CD8-positive, alpha-beta memory T cell (primary cell): Measurements from ENCODE around the gene BACH2. TPM values are rescaled to one million over a fixed set of nuclear protein-coding genes. Genes with fewer than 3 reads are reported as not detected.
A peak's percentile ranks its signal among the peaks of the same experiment; 100 is the strongest.

ENCODE experiments used
- CTCF ChIA-PET: fragments of 350-600 bp; sonication (Branson Sonifier 250); formaldehyde crosslinking; loops from one replicate; lab custom pipeline; 2021; ENCODE audit warnings: antibody characterized with exemption; lab: Charles Lee
- POLR2A ChIA-PET: fragments of 350-600 bp; sonication (Branson Sonifier 250); formaldehyde crosslinking; loops from one replicate; lab custom pipeline; 2021; ENCODE audit warnings: antibody characterized with exemption; lab: Charles Lee
- DNase-seq, 5 donors: peaks; one replicate each; pipeline versions ENCODE4 v3.0.0 to v3.0.0-alpha.2; 2020 to 2022; ENCODE audit warnings: mixed read lengths in 1 of 5
- H3K27ac ChIP-seq: one replicate; pipeline ENCODE4 v1.7.0; 2013; ENCODE audit warnings: low read depth, mild to moderate bottlenecking, low read length, moderate library complexity
- H3K27me3 ChIP-seq: 2 replicates; pipeline ENCODE4 v1.7.0; 2013; ENCODE audit warnings: low read length, mild to moderate bottlenecking; ENCODE audit not compliant: insufficient read depth, poor library complexity, severe bottlenecking
- H3K36me3 ChIP-seq: 2 replicates; pipeline ENCODE4 v1.7.0; 2013; ENCODE audit warnings: mild to moderate bottlenecking, low read length, moderate library complexity; ENCODE audit not compliant: insufficient read depth
- H3K4me1 ChIP-seq: 2 replicates; pipeline ENCODE4 v1.7.0; 2013; ENCODE audit warnings: mild to moderate bottlenecking, low read length, moderate library complexity; ENCODE audit not compliant: insufficient read depth
- H3K4me3 ChIP-seq: 2 replicates; pipeline ENCODE4 v1.7.0; 2013; ENCODE audit warnings: mild to moderate bottlenecking, low read length
- H3K9me3 ChIP-seq: 2 replicates; pipeline ENCODE4 v1.7.0; 2013; ENCODE audit warnings: mild to moderate bottlenecking, low read length
- H3K27ac Mint-ChIP-seq, 8 donors: one replicate each; pipeline ENCODE4 v1.8.0; 2020 to 2021; ENCODE audit warnings: mixed read lengths in 8 of 8, mild to moderate bottlenecking in 6 of 8, inconsistent platforms in 3 of 8, moderate library complexity in 3 of 8
- H3K27me3 Mint-ChIP-seq, 2 donors: one replicate each; pipeline ENCODE4 v1.8.0; 2020 to 2021; ENCODE audit warnings: mixed read lengths in 2 of 2, mild to moderate bottlenecking in 1 of 2, moderate library complexity in 1 of 2
- H3K36me3 Mint-ChIP-seq, 3 donors: one replicate each; pipeline ENCODE4 v1.8.0; 2020 to 2021; ENCODE audit warnings: mixed read lengths in 3 of 3, inconsistent platforms in 1 of 3, mild to moderate bottlenecking in 1 of 3
- H3K4me1 Mint-ChIP-seq, 3 donors: one replicate each; pipeline ENCODE4 v1.8.0; 2020 to 2021; ENCODE audit warnings: mixed read lengths in 3 of 3, inconsistent platforms in 1 of 3, mild to moderate bottlenecking in 1 of 3
- H3K4me3 Mint-ChIP-seq, 7 donors: one replicate each; pipeline ENCODE4 v1.8.0; 2020 to 2021; ENCODE audit warnings: mixed read lengths in 7 of 7, mild to moderate bottlenecking in 6 of 7, moderate library complexity in 4 of 7, inconsistent platforms in 2 of 7
- H3K9me3 Mint-ChIP-seq, 5 donors: one replicate each; pipeline ENCODE4 v1.8.0; 2020 to 2022; ENCODE audit warnings: mixed read lengths in 5 of 5, mild to moderate bottlenecking in 3 of 5, moderate library complexity in 2 of 5, inconsistent platforms in 1 of 5
- polyA plus RNA-seq: library from polyadenylated mRNA; unstranded; fragments of 300-500 nt; fragmentation: Illumina TruSeq; gene quantifications from one replicate; pipeline ENCODE4 v1.2.3, GENCODE V29; 2021
- total RNA-seq, 2 experiments: library from RNA; stranded (reverse); gene quantifications; one replicate each; pipeline ENCODE4 v1.2.3, GENCODE V29; 2021

Gene BACH2
- total and polyA plus RNA-seq, 3 experiments from 2014 or later = 7.4 to 41.8 (median 39.9) TPM

DNA sequence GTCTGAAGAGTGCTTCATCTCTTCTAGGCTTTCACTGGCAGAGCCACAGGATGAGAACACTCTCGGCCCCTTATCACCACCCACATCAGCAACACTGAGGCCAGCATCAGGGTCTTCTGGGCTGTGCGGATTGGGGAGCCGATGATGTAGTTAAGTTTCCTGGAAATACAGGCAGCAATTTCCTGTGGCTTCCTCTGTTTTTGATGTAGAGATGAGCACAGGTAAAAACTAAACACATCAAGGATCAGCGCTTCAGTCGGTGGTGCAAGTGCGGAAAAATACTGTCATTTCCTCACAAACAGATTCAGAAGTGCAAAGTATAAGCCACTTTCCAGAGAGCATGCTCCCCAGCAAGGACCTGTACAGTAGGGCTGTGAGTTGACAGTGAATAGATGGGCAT lies 62.6 kb downstream of the BACH2 start:
- Histone ChIP-seq H3K4me3 (peak overlapping the region; percentile 2), H3K27ac (no peak overlapping the region), H3K27me3 (no peaks in the 10 kb centered on the region), H3K4me1 (peaks cover 97% of the 10 kb centered on the region), H3K9me3 (no peaks in the 10 kb centered on the region), H3K36me3 (no peaks in the 10 kb centered on the region)
- H3K9me3 Mint-ChIP-seq = no peaks in the 10 kb centered on the region
- H3K4me3 Mint-ChIP-seq = peak overlapping the region; percentile 34 to 75 (median 60)
- H3K27ac Mint-ChIP-seq = peak overlapping the region; percentile 63 to 95 (median 94)
- peak; percentile 27 to 92 (median 64) for DNase-seq
- ChIA-PET CTCF (interaction anchor here (1.4 kb wide), 1 partner anchor 51 kb away, joined by 3 read pairs; no protein-coding TSS in a partner anchor), POLR2A (no interaction called here)
- H3K27me3 Mint-ChIP-seq = no peaks in the 10 kb centered on the region
- no peaks in the 10 kb centered on the region for H3K36me3 Mint-ChIP-seq
- H3K4me1 Mint-ChIP-seq = peaks cover 70 to 93% (median 86%) of the 10 kb centered on the region in 3 donors

DNA sequence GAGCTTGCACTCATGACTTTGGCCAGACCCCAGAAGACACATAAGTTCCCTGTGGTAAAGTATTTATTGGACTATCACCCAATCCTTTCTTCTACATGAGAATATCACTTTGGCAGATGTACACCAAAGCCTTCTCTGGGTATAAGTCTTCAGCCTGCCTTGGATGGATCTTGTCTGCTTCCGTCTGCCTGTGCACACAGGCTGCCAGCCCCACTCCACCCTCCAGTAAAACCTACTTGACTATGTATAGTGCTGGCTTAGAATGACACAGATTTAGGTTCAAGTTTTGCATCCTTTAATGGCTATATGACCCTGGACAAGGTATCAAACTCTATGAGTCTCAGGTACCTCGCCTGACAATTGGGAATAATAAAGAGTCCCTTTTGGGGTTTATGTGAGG lies 63.4 kb downstream of the BACH2 start:
- H3K36me3 ChIP-seq = no peaks in the 10 kb centered on the region
- no peaks in the 10 kb centered on the region for H3K27me3 ChIP-seq
- Mint-ChIP-seq H3K27ac (peak overlapping the region; percentile 64 to 95 (median 90)), H3K4me3 (peak overlapping the region in 2 of 7 donors; percentile 17 to 38), H3K27me3 (no peaks in the 10 kb centered on the region), H3K36me3 (no peaks in the 10 kb centered on the region), H3K4me1 (peaks cover 63 to 87% (median 79%) of the 10 kb centered on the region in 3 donors), H3K9me3 (no peaks in the 10 kb centered on the region)
- peak in 1 of 5 donors; percentile 31 for DNase-seq
- H3K27ac ChIP-seq = no peak overlapping the region
- no peaks in the 10 kb centered on the region for H3K9me3 ChIP-seq
- peaks cover 98% of the 10 kb centered on the region for H3K4me1 ChIP-seq
- ChIA-PET CTCF (interaction anchor here (0.9 kb wide), 1 partner anchor 293 kb away, joined by 3 read pairs; no protein-coding TSS in a partner anchor), POLR2A (no interaction called here)
- no peak overlapping the region for H3K4me3 ChIP-seq

DNA sequence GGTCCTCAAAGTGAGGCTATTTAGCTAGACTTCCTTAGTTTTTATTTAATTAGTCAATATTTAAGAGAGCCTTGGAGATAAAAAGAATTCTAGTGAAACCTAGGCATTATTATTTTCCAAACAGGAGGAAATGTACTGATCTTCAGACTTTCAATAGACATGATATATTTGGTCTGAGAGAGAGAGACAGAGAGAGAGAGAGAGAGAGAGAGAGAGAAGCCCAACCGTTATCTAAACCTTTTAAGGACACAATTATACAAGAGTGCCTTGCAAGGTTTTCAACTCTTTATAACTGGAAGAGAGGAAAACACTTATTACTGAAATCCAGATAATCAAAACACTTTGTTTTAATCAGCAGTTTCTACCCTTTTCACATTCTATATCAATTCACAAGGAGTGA lies 64.8 kb downstream of the BACH2 start:
- no peak overlapping the region for H3K4me3 ChIP-seq
- peaks cover 99% of the 10 kb centered on the region for H3K4me1 ChIP-seq
- H3K27ac ChIP-seq = no peak overlapping the region
- no peak for DNase-seq
- Mint-ChIP-seq H3K4me1 (peaks cover 56 to 88% (median 73%) of the 10 kb centered on the region in 3 donors), H3K27ac (peak overlapping the region in 6 of 8 donors; percentile 21 to 94 (median 83)), H3K9me3 (no peaks in the 10 kb centered on the region), H3K27me3 (no peaks in the 10 kb centered on the region), H3K36me3 (peaks cover 0 to 3% (median 0%) of the 10 kb centered on the region in 3 donors), H3K4me3 (no peak overlapping the region)
- no peaks in the 10 kb centered on the region for H3K36me3 ChIP-seq
- CTCF ChIA-PET = no interaction called here
- no peaks in the 10 kb centered on the region for H3K27me3 ChIP-seq
- POLR2A ChIA-PET = no interaction called here
- no peaks in the 10 kb centered on the region for H3K9me3 ChIP-seq

- DNase-seq = no peak
- no peaks in the 10 kb centered on the region for H3K9me3 Mint-ChIP-seq
- no peaks in the 10 kb centered on the region for H3K36me3 ChIP-seq
- peaks cover 52 to 85% (median 70%) of the 10 kb centered on the region in 3 donors for H3K4me1 Mint-ChIP-seq
- H3K9me3 ChIP-seq = no peaks in the 10 kb centered on the region
- peaks cover 0 to 3% (median under 1%) of the 10 kb centered on the region in 3 donors for H3K36me3 Mint-ChIP-seq
- ChIA-PET POLR2A (no interaction called here), CTCF (no interaction called here)
- no peak overlapping the region for H3K27ac ChIP-seq
- H3K4me3 ChIP-seq = no peak overlapping the region
- H3K4me3 Mint-ChIP-seq = no peak overlapping the region
- H3K27me3 Mint-ChIP-seq = no peaks in the 10 kb centered on the region
- peaks cover 99% of the 10 kb centered on the region for H3K4me1 ChIP-seq
- peak overlapping the region in 2 of 8 donors; percentile 12 to 63 for H3K27ac Mint-ChIP-seq
- H3K27me3 ChIP-seq = no peaks in the 10 kb centered on the region
These were observed 65.3 kb downstream of the BACH2 start for GRCh38 chr6:90231308-90231707.

GRCh38 chr6:90230548-90231215 lies 66.0 kb downstream of the BACH2 start:
- H3K4me3 ChIP-seq = no peak overlapping the region
- Mint-ChIP-seq H3K27me3 (no peaks in the 10 kb centered on the region), H3K36me3 (peaks cover 2 to 3% (median 3%) of the 10 kb centered on the region in 3 donors), H3K4me1 (peaks cover 48 to 85% (median 70%) of the 10 kb centered on the region in 3 donors), H3K9me3 (no peaks in the 10 kb centered on the region), H3K27ac (peak overlapping the region in 5 of 8 donors; percentile 10 to 74 (median 43)), H3K4me3 (peak overlapping the region in 1 of 7 donors; percentile 13)
- H3K4me1 ChIP-seq = peaks cover 99% of the 10 kb centered on the region
- CTCF ChIA-PET = no interaction called here
- no peaks in the 10 kb centered on the region for H3K36me3 ChIP-seq
- no peak overlapping the region for H3K27ac ChIP-seq
- POLR2A ChIA-PET = interaction anchor here (0.6 kb wide), 1 partner anchor 73 kb away, joined by 4 read pairs; no protein-coding TSS in a partner anchor
- no peaks in the 10 kb centered on the region for H3K9me3 ChIP-seq
- DNase-seq = no peak
- no peaks in the 10 kb centered on the region for H3K27me3 ChIP-seq

GRCh38 chr6:90229331-90230010 lies 67.2 kb downstream of the BACH2 start:
- ChIA-PET POLR2A (no interaction called here), CTCF (no interaction called here)
- peaks cover 2 to 5% (median 3%) of the 10 kb centered on the region in 3 donors for H3K36me3 Mint-ChIP-seq
- Histone ChIP-seq H3K27me3 (no peaks in the 10 kb centered on the region), H3K27ac (no peak overlapping the region), H3K9me3 (no peaks in the 10 kb centered on the region), H3K4me3 (no peak overlapping the region), H3K4me1 (peaks cover 87% of the 10 kb centered on the region), H3K36me3 (no peaks in the 10 kb centered on the region)
- no peak for DNase-seq
- H3K27me3 Mint-ChIP-seq = no peaks in the 10 kb centered on the region
- H3K9me3 Mint-ChIP-seq = no peaks in the 10 kb centered on the region
- no peak overlapping the region for H3K4me3 Mint-ChIP-seq
- H3K27ac Mint-ChIP-seq = peak overlapping the region in 2 of 8 donors; percentile 17 to 38
- peaks cover 39 to 78% (median 60%) of the 10 kb centered on the region in 3 donors for H3K4me1 Mint-ChIP-seq

- POLR2A ChIA-PET = no interaction called here
- CTCF ChIA-PET = interaction anchor here (1.0 kb wide), 1 partner anchor 50 kb away, joined by 3 read pairs; no protein-coding TSS in a partner anchor
- no peak overlapping the region for H3K27ac ChIP-seq
- no peaks in the 10 kb centered on the region for H3K27me3 ChIP-seq
- H3K4me3 ChIP-seq = no peak overlapping the region
- DNase-seq = no peak
- Mint-ChIP-seq H3K27me3 (no peaks in the 10 kb centered on the region), H3K36me3 (peaks cover 8 to 13% (median 10%) of the 10 kb centered on the region in 3 donors), H3K27ac (peak overlapping the region in 4 of 8 donors; percentile 12 to 88 (median 21)), H3K9me3 (peaks cover 0 to 9% (median 8%) of the 10 kb centered on the region in 5 donors), H3K4me3 (no peak overlapping the region), H3K4me1 (peaks cover 21 to 62% (median 46%) of the 10 kb centered on the region in 3 donors)
- peaks cover 69% of the 10 kb centered on the region for H3K4me1 ChIP-seq
- no peaks in the 10 kb centered on the region for H3K9me3 ChIP-seq
- no peaks in the 10 kb centered on the region for H3K36me3 ChIP-seq
These were observed 69.0 kb downstream of the BACH2 start for GRCh38 chr6:90227673-90228072.
